GM23338 (cell line): ENCODE measurements around the gene LGALS12.

Experiments
- CTCF ChIP-seq, 2 experiments: fragments of 200-600 bp in 1 of 2; sonication (generic) in 1 of 2; conservative IDR thresholded peaks; 2 replicates each; pipeline versions ENCODE4 v1.5.1 to v1.6.1; 2016 to 2017; ENCODE audit warnings: antibody characterized with exemption in 2 of 2, low read depth in 2 of 2, mild to moderate bottlenecking in 2 of 2, moderate library complexity in 1 of 2
- EZH2 ChIP-seq: fragments of 200-600 bp; sonication (generic); IDR thresholded peaks from one replicate; pipeline ENCODE4 v1.8.0; 2017; ENCODE audit warnings: antibody characterized with exemption, mild to moderate bottlenecking, low read depth; ENCODE audit not compliant: unreplicated experiment
- POLR2AphosphoS5 ChIP-seq: IDR thresholded peaks from 2 replicates; pipeline ENCODE4 v1.6.1; 2016; ENCODE audit warnings: antibody characterized with exemption, low read depth
- REST ChIP-seq: IDR thresholded peaks from one replicate; pipeline ENCODE4 v1.6.1; 2018; ENCODE audit warnings: antibody characterized with exemption; ENCODE audit not compliant: unreplicated experiment

GRCh38 chr11:63510360-63511047, 4.6 kb downstream of the LGALS12 start:
- TF ChIP-seq CTCF (conservative IDR thresholded peaks at IDR 0.05; ENCODE audit: low read depth in 2 of 2) (no peak), EZH2 (no peak), REST (no peak), POLR2AphosphoS5 (no peak)
